Epithelial cell of proximal tubule (primary cell): ENCODE data around the gene VAC14. TPM values are rescaled to one million over a fixed set of nuclear protein-coding genes. Genes with fewer than 3 reads are reported as not detected.

Experiments
- DNase-seq: peaks from one replicate; pipeline ENCODE4 v3.0.0-alpha.2; 2011; ENCODE audit warnings: low read depth
- H3K4me3 ChIP-seq: 2 replicates; pipeline ENCODE4 v1.5.1; 2011; ENCODE audit warnings: low read depth, mild to moderate bottlenecking, low read length
- total RNA-seq: library from RNA; depleted of rRNA; stranded (reverse); fragments of >200 nt; gene quantifications from 2 replicates; pipeline ENCODE4 v1.2.3, GENCODE V29; 2015
- TF ChIP-seq, protein P1 (sequence below): conservative IDR thresholded peaks from 2 replicates; pipeline ENCODE4 v1.5.1; 2012; ENCODE audit warnings: low read depth, mild to moderate bottlenecking, low read length

VAC14 gene
- total RNA-seq, 1 donor from 2014 or later, result 32.5 TPM

DNA sequence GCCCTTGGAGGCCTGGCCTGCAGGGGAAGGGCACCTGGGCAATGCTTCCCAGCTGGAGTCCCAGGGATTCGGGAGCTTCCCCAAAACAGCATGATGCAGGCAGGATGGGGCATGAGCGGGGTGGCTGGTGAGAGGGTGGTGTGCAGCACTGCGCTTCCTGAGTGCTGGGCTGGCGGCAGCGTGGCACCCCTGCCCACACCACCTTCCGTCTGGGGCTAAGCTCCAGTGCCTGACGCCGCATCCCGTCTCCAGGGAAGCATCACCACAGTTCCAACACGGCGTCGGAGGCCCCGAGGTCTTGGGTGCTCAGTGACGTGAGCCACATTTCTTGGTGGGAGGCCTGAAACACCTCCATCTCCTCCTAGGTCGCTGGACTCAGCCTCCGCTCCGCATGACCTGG is 101.3 kb downstream of the VAC14 start:
- no peak for DNase-seq
- TF ChIP-seq, protein P1, sequence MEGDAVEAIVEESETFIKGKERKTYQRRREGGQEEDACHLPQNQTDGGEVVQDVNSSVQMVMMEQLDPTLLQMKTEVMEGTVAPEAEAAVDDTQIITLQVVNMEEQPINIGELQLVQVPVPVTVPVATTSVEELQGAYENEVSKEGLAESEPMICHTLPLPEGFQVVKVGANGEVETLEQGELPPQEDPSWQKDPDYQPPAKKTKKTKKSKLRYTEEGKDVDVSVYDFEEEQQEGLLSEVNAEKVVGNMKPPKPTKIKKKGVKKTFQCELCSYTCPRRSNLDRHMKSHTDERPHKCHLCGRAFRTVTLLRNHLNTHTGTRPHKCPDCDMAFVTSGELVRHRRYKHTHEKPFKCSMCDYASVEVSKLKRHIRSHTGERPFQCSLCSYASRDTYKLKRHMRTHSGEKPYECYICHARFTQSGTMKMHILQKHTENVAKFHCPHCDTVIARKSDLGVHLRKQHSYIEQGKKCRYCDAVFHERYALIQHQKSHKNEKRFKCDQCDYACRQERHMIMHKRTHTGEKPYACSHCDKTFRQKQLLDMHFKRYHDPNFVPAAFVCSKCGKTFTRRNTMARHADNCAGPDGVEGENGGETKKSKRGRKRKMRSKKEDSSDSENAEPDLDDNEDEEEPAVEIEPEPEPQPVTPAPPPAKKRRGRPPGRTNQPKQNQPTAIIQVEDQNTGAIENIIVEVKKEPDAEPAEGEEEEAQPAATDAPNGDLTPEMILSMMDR, result no peak
- no peak overlapping the region for H3K4me3 ChIP-seq

DNA sequence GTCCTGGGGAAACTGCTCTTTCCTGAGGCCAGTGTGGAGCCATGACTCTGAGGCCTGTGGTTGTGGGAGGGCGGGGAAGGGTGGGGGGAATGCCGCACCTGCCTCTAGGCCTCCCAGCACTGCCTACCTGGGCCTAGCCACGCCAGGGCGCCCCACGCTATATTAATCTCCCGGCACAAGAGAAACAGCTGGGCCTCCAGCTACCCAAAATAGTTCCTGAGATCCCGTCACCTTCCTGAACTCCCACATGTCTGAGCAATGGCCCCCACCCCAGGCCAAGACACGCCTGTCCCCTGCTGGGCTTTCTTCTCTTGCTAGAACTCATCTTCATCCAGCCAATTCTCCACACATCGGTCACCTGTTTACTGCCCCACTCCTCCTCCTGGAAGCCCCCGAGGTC is 102.1 kb downstream of the VAC14 start:
- H3K4me3 ChIP-seq, result no peak overlapping the region
- DNase-seq, result no peak
- TF ChIP-seq, protein P1, result no peak

DNA sequence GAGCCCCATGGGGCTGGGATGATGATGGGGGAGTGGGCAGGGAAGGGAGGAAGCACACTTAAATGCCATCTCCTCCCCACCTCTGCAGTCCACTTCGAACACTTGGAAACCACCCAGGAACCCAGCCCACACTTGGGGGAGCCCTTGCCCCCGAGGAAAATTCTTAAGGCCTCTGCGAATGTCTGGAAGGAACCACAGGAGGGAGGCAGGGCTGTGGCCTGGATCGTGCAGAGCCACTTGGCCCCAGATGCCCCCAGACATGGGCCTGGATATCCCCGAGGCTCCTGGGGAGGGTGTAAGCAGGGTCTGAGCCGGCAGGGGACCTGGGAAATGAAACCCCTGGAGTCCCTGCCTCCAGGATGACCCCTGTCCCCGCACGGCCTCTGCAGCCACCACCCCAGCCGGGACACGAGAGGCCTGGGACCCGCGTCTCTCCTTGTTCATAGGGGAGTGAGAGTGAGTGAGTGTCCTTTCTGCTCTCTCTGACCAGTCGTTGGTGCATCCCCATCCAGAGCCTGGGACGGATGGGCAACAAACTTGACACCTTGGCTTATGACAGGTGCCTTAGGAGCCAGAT is 103.3 kb downstream of the VAC14 start:
- no peak for DNase-seq

DNA sequence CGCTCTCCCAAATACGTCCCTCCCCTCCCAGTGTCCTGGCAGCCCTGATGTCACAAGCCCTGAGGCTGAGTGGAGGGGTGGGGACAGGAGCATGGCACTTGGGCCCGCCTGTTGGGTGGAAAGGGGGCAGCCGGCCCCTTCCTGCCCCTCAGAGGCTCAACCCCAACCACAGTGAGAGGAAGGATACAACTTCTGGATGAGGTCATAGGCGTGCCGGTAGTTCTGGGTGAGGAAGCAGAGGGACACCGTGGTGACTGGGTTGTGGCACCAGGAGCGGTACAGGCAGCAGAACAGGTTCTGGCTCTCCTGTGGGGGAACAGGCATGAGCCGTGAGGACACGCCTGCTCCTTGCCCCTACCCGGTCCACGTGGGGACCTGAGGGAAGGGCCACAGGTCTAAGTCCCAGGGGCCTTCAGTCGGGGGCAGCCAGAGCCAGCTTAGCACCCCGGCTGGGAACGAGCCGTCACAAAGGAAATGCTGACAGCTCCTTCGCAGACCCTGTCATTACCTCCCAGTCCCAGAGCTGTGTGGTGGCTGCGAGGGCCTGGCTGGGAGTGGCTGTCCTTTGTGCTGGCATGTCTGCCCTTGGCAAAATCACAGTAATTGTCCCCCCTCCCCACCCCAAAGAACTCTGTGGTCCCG is 103.9 kb downstream of the VAC14 start:
- TF ChIP-seq, protein P1, result no peak
- DNase-seq, result no peak

More for the DNA sequence above, 103.3 kb downstream of the VAC14 start:
- H3K4me3 ChIP-seq, result no peak overlapping the region
- TF ChIP-seq, protein P1, result no peak

DNA sequence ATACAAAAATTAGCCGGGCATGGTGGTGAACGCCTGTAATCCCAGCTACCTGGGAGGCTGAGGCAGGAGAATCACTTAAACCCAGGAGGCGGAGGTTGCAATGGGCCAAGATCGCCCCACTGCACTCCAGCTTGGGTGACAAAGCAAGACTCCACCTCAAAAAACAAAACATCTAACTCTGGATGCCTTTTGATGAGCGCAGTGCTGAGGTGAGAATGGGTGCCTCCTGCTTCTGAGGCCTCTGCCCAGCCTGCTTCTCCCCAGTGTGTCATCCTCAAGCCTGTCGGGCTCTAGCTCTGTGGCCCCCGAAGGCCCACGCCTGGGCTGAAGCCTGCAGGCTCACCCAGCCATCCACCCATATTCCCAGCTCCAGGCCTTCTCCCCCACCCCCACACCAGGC is 104.6 kb downstream of the VAC14 start:
- H3K4me3 ChIP-seq, result no peak overlapping the region
- TF ChIP-seq, protein P1, result no peak
- no peak for DNase-seq

More for the DNA sequence above, 103.9 kb downstream of the VAC14 start:
- no peak overlapping the region for H3K4me3 ChIP-seq

DNA sequence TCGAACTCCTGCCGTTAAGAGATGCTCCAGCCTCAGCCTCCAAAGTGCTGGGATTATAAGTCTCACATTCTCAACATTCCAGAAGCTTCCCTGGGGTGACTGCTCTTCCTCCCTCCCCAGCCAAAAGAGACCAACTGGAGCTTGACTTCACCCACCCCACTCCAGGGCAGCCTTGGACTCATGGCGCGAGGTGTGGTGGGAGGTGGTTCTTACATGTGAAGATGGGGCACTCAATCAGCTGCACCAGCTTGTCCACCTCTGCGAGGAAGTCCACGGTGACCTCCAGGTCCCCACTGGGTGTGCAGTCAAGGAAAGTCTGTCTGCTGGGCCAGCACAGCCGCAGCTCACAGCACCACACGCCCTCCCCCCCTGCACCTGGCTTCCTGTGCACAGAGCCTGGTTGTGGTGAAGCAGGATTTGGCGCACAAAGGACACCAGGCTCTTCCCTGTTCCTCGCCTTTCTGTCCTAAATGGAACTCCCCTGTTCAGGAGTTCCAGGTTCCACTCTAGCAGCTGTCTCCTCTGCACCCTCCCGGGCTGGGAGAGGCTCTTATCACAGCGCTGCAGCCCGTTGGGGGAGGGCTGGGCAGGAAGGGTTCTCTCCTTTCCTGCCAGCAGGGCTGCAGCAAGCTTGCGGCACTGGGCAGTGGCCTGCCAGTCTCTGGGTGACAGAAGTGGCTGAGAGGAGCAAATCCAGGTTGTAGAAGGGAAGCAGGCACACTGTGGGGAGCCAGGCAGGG is 105.5 kb downstream of the VAC14 start:
- TF ChIP-seq, protein P1, result no peak
- no peak overlapping the region for H3K4me3 ChIP-seq
- no peak for DNase-seq

DNA sequence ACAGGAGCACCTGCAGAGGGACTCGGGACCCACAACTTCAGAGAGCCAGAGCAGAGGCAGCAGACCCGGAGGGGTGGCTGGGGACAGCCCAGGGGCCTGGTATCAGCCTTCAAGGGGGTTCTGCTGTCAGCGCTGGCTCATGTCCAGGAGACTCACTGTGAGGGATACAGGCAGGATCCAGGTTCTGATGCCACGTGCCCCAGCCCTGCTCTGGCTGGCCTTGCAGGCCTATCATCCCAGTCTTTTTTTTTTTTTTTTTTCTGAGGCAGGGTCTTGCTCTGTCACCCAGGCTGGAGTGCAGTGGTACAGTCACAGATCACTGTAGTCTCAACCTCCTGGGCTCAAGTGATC is 106.1 kb downstream of the VAC14 start:
- TF ChIP-seq, protein P1, result no peak
- no peak for DNase-seq
- no peak overlapping the region for H3K4me3 ChIP-seq
